HG03565 (cell line): ENCODE data around the gene ZNF385A.

Experiments
- ATAC-seq: cut with Tn5 transposase; IDR thresholded peaks from one replicate; pipeline ENCODE4 v1.9.1; 2021; ENCODE audit warnings: mild to moderate bottlenecking, moderate library complexity; ENCODE audit not compliant: unreplicated experiment

ZNF385A gene

DNA sequence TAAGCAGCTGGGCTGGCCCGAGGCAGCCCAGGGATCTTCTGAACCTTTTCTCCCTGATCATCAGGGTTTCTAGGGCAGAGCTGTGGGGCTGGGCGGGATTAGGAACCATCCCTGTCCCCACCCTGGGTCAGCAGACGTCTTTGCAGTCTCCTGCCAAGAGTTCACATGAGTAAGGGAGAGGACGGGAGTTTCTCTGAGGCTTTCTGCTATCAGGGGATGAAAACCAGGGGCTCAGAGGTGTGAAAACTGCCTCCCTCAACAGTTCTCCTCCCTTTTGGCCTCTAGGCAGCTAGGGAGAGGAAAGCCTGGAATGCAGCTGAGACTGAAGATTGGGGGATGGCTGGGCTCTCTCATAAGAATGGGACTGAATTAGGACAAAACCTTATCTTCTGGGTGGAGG is 7.9 kb downstream of the ZNF385A start:
- no peak for ATAC-seq

DNA sequence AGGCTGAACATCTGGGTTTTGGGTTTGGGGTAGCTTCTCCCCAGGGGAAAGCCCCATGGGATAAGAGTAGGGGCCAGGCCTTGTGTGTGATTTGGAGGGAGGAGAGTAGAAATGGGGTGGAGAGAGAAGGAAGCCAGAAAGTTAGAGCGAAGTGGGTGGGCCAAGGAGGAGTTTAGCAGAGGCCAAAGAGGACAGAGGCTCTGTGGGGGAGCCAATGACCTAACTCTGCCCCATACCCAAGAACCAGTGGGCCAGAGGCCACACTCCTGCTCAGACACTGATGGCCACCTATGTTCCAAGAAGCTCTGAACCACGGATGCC is 9.3 kb downstream of the ZNF385A start:
- no peak for ATAC-seq

DNA sequence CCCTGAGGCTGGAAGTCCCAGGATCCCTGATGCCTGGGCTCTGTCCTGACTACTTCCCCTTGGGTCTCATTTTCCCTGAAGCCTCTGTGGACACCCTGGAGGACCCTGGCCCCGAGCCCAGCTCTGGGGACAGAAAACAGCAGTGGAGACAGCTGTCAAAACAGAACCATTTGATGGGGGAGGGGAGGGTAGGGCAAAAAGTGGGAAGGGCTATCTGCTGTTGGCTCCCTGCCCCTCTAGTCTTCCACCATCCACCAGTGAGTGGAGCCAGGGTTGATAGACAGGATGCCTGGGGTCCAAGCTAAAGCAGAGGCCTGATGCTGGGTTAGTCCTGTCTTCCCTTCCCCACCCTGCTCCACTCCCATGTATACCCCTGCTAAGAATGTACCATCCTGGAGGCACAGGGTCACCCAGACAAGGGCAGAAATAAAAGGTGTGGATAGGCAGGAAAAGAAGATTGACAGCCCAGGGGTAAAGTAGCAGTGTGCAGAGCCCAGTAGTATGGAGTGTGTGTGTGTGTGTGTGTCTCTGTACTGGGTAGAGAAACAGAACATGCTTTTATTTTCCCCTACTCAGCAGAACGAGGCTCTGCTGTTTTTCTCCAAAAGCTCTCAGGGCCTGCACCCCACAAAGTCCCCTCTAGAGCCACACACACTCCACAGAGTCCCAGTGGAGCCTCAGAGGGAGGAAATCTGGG is 9.8 kb downstream of the ZNF385A start:
- no peak for ATAC-seq

DNA sequence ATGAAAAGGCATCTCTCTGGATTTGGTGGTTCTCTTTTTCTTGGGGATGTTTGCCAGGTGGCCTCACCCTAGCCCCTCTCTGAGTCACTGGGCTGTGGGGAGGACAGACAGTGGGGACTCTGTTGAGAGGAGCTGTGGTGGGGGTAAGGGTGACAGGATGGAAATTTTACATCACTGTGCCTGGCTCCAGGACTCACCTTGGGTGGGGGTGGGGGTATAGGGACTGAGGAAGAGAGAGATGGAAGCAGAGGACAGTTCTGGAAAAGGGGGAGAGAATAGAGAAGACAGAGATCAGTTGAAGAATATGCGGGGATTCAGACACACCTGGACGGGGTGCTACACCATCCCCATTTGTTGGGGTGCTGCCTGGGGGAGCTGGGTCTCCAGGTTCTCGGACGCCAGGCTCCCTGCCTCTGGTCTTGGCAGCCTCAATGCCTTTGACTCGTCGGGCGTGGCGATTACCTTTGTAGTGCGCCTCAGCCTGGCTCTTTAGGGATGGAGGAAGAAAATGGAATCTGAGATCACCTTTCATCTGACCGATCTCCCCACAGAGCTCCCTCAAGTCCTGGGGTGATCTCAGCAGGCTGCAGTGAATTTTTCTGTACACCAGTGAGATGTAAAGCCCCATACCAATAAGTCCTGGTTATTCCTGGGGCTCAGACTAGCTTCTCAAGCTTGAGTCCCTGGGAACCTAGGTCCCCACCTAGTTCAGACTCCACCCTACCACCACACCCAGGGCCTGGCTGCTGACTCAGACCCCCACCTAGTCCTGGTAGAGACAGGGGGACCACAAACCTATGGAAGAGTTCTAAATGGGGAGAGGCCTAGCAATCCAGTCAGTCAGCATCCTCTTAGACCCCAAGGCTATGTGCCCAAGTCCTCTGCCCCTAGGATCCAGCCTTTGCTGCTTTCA is 10.6 kb downstream of the ZNF385A start:
- no peak for ATAC-seq

DNA sequence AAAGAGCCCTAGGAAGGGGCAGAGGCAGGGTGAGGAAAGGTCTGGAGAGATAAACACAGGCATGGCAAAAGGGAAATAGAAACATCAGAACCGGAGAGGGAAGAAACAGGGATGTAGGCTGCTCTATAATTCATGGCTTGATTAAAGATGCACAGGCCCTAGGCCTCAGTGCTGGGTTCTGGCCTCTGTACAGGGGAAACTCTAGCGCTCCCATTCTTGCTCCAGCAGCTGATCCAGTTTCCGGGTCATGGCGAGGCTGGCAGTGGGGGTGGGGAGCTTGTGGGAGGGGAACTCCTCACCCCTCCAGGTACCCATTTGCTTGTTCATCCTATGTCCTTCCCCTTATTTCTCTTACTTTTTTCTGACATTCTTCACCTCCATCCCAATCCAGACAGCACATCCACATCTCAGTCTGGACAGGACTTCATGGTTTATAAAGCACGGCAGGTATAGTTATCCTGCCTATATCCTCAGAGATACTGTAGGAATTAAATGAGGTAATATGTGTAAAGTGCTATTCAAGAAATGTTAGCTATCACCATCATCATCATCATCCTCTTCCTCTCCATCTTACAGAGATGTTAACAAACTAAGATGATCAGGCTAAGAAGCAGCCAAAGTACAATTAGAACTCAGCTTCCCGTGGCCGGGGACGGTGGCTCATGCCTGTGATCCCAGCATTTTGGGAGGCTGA is 12.3 kb downstream of the ZNF385A start:
- no peak for ATAC-seq

DNA sequence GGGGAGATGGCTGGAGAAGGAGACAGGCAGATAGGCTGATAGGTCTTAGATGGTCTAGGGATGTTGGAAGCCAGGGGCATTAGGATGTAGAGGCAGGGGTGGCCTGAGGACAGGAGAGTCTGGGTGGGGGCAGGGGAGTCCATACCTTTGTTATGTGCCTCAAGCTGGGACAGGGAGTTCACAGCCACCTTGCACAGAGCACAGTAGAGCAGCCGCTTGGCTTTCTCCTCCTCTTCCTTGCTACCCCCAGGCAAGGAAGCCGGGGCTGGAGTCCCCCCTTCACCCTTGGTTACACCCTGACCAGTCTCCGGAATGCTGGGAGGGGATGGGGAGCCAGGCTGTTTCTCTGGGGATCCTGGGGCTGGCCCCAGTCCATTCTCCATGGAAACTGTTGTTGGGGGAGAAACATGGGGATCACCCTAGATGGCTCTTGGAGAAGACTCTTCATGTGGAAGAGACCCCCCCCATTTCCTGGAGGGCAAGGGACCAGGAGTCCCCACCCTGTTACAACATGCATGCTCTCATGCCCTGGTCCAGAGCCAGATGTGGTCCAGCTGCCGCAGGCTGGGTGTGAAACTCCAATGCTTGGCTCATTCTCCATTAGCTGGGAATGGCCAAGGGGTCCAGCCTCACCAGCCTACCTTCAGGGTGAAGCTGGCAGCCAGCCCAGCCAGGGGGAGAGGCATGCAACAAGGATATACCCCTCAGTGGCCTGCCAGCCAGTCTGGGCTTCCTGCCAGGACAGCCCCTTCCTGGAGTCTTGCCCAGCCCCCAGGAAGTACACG is 13.0 kb downstream of the ZNF385A start:
- no peak for ATAC-seq

DNA sequence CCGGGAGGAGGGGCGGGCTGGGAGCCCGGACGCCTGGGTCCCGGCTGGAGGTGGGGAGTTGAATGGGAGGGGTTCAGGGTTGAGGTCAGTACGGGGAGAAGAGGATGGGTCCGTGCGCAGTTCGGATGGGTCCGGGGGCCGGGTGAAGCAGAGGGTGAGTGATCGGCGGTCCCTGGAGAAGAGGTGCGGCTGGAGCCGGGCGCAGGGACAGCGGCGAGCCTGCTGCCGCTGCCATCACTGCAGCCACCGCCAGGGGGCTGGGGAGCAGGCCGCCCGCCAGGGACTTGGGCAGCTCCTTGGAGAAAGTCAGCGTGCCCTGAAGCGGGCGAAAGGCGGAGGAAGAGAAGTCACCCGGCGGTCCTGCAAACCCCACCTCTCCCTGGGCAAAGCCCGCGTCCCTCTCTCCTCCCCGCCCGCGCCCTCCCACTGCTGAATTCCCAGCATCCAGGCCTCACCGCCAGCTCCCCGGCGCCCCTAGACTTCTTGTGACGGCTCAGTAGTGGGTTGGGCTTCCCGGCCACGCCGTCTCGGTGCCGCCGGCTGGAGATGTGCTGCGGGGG is 14.3 kb downstream of the ZNF385A start:
- no peak for ATAC-seq

DNA sequence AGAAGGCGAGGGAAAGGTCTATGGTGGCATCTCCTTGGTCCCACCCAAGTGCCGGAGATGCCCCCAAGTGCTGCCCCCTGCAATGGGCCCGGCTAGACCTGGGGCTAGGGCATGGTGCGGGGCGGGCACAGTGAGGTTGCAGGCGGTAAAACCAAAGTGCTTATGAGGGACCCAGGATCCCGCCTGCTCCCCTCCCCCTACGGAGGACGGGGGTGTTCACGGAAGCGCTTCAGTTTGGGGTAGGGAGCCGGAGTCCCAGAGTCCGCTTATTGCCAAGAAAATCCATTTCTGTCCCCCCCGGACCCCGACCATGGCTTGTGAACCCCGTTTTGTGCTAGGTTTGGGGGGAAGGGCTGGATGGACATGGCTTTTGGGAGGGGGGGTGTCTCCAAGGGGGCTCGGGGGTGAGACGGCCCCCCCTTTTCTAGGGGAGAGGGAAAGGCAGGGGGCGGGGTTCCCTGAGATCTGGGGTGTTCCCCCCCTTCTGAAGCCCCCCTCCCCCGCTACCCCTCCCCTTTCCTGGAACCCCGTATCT is 14.9 kb downstream of the ZNF385A start:
- no peak for ATAC-seq

DNA sequence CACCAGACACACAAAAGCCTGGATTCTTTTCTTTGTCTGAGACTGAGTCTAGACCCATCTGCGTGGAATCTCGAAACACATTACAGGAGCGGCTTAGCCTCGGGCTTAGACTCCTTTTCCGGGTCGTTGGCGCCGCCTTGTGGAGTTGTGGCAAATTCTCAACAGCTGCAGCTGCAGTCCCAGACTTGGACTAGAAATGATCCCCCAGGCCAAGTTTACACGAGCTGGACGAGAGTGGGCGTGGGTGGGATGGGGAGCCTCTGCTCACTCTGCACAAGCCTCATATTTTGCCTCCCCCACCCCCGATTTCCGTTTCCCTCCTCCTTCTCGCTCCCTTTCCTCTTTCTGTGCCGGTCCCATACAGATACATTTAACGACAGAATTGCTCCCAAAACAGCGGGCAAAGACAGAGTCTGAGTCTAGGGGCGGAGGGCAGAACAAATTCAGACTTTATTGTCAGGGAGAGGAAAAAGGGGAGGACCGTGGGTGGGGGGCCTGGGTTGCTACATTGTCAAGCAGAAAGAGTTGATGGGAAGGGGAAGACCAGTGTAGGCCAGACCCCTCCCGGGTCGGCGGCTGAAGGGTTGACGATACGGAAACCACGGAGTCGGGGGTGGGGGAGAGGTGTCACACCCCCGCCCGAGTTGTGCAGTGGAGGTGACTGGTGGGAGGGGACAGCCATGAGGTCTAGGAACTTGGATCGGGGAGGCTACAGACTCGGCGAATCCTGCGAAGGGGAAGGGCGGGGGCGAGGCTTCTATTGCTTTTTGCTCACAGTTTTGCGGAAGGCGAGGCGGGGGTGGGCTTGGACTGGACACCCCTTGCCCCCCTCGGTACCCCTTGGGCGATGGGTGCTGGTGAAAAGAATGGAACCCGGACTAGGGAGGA is 15.6 kb downstream of the ZNF385A start:
- peak; percentile 49 for ATAC-seq

DNA sequence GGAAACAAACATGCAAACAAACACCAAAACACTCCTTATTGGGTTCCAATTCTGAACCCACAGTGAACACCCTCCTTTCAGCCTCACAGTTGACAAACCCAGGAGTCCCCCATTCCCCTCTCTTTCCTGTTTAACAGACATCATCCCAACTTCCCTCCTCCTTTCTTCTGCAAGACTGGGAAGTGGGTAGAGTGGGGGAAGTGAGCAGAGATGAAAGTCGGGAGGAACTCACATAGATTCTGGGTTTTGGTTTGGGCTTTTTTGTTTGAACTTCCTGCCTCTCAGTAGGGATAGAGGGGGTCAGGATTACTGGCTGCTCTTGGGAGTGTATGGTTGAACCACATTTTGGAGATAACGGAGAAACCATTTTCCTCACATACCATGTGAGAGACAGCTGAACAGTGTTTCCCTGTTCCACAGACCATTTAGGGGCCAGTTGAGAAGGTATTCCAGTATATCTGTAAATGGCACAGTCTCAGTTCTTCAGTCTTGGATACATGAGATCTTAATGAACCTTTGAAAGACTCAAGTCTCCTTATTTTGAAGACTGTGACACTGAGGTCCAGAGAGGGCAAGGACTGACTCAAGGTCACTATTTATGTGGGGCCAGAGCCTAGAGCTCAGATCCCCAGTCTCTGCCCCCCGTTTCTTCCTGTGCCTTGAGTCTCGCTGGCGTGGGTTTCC is 16.4 kb downstream of the ZNF385A start:
- ATAC-seq = no peak

DNA sequence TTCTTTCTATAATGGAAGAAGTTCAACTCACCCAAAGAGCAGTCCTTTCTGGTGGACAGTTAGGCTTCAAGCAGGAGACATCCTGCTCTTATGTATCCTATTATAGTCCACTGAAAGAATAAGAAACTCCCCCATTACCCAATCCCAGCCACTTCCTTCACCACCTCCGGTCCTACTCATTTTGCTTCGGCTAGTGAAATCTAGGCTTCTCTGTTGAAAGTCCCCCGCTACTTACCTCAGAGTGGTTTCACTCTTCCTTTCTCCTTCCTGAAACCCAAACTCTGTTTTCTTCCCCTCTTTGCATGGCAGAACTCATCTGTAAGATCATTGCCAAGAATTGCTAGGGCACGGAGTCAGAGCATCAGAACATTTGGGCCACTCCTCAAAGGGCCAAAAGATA is 20.1 kb downstream of the ZNF385A start, which contains the start of gene GPR84:
GPR84 (minus strand) TSS at position 74 of the 400 bp plus-strand sequence. CDS start 635 bp downstream, outside the sequence.
- ATAC-seq = peak; percentile 33

DNA sequence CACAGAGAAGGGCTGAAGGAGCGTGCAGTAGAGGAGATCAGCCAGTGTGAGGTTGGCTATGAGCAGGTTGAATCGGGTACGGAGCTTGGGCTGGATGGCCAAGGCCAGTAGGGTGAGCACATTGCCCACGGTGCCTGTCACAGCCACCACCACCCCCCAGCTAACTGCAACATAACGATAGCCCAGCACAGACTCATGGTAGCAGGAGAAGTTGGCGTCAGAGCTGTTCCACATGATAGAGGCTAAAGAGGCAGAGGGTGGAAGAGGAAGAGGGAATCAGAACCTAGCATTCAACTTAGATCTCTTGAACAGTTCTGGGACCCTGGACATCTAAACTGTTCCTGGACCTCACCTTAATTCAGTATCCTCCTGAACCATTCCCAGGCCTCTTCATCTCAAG is 20.9 kb downstream of the ZNF385A start:
- ATAC-seq = no peak

DNA sequence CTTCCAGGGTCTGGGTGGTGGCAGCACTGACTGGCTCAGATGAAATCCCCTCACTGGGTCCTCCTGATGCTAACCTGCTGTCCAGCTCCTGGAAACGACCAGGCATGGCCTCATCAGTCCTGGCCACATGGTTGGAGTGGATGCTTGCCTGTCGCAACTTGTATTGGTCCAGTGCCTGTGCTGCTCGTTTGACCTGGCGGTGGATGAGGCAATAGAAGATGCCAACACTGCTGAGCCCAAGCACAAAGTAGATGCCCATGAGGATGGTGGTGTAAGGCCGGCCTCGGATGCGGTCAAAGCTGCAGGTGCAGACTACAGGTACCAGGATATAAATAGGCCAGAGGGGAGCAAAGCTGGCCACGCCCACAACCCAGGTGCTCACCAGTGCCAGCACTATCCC is 21.5 kb downstream of the ZNF385A start:
- ATAC-seq = no peak

DNA sequence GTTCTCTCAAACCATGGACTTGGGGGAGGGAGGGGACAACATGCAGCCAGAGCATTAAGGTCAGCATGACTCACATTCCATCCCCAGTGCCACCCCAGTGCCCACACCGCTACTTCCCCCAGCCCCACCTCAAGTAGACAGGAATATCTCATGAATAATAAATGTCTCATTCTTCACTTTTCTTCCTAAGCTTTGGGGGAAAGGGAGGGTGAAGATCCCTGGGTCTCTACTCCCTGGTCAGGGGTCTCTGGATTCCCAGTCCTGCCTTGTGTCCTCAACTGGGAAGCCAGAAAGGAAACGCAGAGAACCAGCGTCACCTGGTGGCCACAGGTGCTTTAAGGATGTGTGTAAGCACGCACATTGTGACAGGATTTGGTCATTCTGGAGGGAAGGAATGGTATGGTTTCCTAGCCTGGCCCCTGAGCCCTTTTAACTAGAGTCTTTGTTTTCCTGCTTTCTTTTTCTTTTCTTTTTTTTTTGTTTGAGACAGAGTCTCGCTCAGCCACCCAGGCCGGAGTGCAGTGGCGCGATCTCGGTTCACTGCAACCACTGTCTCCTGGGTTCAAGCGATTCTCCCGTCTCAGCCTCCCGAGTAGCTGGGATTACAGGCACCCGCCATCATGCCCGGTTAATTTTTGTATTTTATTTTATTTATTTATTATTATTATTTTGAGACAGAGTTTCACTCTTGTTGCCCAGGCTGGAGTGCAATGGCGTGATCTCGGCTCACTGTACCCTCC is 23.6 kb downstream of the ZNF385A start:
- no peak for ATAC-seq

DNA sequence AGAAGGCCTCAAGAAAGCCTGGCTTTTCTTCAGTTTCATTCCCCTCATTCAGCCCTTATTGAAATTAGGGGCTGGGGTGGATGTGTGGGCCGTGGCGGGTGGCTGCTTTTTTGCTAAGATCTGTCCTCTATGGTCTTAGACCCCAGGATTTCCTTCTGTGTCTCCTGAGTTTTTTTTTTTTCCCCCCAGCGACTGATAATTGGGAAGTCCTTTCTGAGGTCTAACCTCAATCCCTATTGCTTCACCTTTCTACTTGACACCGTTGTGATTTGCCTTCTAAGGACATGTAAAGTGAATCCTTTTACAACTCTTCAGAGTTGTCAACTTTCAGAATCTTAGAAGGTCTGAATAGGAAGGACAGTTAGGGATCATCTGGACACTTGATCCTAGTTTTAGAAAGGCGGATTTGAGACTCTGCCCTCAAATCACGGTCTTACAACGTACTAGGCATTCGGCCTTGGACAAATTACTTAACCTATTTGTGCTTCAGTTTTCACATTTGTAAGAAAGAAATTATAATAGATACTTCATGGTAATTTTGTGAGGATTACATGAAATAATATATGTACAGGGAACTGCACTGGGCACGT is 24.7 kb downstream of the ZNF385A start:
- ATAC-seq = no peak

DNA sequence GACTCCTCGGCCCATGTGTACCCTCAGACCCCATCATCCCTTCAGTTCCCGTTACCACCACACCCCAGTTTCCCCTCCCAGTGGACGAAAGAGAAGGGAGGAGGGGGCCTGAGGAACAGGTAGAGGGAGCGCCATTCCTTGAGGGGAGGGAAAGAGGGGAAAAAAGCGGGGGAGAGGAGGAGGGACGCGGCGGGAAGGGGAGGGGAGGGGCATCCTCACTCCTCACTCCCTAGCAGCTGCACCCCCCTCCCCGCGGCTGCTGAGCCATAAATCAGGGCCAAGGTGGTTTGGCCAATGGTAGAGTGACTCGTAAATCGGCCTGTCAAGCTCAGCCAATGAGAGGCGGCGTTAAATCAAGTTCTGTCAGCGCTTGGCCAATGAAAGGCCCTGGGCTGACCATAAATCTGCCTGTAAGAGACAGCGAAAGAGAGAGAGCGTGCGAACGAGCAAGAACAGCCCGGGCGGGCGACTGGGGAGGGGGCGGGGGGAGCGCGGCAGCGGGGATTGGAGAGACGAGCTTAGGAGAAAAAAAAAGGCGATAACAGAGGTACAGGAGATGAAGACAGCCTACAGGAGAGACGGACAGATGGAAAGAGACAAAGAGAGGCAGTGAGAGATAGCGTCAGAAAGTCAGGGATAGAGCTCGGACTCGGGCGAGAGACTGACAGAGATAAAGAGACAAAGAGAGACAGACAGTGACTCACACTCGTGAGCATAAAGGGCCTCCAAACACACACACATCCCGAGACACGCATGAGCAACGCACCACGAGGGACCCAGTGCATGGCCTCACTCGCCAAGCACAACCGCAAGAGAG is 25.4 kb downstream of the ZNF385A start:
- peak; percentile 98 for ATAC-seq
